ENCODE data around the gene LDHB.

DNA sequence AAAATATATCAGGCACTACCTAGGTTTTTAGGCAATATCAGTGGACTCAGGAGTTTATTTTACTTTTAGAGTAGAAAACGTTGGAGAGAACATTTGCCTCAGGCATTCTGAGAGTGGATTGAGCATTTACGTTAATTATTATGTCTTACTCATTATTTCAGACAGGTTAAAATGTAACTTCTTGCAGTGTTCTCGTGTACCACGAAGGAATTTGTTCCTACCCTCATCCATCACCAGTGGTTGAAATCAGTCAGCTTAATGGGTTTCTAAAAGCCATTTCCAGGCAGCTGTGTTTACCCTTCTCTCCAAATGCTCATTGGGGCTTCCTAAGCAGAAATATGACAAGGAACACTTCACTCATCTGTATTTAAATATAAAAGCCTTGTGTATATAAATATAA is 9.1 kb upstream of the LDHB start:
- TF ChIP-seq, protein P1, sequence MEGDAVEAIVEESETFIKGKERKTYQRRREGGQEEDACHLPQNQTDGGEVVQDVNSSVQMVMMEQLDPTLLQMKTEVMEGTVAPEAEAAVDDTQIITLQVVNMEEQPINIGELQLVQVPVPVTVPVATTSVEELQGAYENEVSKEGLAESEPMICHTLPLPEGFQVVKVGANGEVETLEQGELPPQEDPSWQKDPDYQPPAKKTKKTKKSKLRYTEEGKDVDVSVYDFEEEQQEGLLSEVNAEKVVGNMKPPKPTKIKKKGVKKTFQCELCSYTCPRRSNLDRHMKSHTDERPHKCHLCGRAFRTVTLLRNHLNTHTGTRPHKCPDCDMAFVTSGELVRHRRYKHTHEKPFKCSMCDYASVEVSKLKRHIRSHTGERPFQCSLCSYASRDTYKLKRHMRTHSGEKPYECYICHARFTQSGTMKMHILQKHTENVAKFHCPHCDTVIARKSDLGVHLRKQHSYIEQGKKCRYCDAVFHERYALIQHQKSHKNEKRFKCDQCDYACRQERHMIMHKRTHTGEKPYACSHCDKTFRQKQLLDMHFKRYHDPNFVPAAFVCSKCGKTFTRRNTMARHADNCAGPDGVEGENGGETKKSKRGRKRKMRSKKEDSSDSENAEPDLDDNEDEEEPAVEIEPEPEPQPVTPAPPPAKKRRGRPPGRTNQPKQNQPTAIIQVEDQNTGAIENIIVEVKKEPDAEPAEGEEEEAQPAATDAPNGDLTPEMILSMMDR (IDR thresholded peaks at IDR 0.05), result no peak
- no peak for TF ChIP-seq MXI1 (IDR thresholded peaks at IDR 0.05; ENCODE audit: low read depth, low read length)
- no peak for TF ChIP-seq YY1 (IDR thresholded peaks at IDR 0.05; ENCODE audit: low read depth)
- TF ChIP-seq POLR2AphosphoS5 (IDR thresholded peaks at IDR 0.05; ENCODE audit: low read depth, low read length), result no peak
- TF ChIP-seq TCF12 (IDR thresholded peaks at IDR 0.05), result no peak
- TF ChIP-seq, protein P2, sequence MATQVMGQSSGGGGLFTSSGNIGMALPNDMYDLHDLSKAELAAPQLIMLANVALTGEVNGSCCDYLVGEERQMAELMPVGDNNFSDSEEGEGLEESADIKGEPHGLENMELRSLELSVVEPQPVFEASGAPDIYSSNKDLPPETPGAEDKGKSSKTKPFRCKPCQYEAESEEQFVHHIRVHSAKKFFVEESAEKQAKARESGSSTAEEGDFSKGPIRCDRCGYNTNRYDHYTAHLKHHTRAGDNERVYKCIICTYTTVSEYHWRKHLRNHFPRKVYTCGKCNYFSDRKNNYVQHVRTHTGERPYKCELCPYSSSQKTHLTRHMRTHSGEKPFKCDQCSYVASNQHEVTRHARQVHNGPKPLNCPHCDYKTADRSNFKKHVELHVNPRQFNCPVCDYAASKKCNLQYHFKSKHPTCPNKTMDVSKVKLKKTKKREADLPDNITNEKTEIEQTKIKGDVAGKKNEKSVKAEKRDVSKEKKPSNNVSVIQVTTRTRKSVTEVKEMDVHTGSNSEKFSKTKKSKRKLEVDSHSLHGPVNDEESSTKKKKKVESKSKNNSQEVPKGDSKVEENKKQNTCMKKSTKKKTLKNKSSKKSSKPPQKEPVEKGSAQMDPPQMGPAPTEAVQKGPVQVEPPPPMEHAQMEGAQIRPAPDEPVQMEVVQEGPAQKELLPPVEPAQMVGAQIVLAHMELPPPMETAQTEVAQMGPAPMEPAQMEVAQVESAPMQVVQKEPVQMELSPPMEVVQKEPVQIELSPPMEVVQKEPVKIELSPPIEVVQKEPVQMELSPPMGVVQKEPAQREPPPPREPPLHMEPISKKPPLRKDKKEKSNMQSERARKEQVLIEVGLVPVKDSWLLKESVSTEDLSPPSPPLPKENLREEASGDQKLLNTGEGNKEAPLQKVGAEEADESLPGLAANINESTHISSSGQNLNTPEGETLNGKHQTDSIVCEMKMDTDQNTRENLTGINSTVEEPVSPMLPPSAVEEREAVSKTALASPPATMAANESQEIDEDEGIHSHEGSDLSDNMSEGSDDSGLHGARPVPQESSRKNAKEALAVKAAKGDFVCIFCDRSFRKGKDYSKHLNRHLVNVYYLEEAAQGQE (IDR thresholded peaks at IDR 0.05; ENCODE audit: low read depth, low read length), result no peak
- no peak for TF ChIP-seq CHD2 (IDR thresholded peaks at IDR 0.05; ENCODE audit: low read length, partially characterized antibody)

Data from SK-N-SH (cell line).